H9 (cell line): ENCODE measurements around the gene MIB2. TPM values are rescaled to one million over a fixed set of nuclear protein-coding genes. Genes with fewer than 3 reads are reported as not detected.

Source experiments
- DNase-seq: peaks from one replicate; pipeline ENCODE4 v3.0.0-alpha.2; 2017
- H2AFZ ChIP-seq: one replicate; pipeline ENCODE4 v1.6.1; 2013; ENCODE audit warnings: mild to moderate bottlenecking, low read length, control low read depth, moderate library complexity
- H2AK5ac ChIP-seq: 2 replicates; pipeline ENCODE4 v1.6.1; 2013; ENCODE audit warnings: low read length, control low read depth, mixed read lengths; ENCODE audit not compliant: insufficient read length
- H2BK120ac ChIP-seq: one replicate; pipeline ENCODE4 v1.6.1; 2013; ENCODE audit warnings: low read depth, mild to moderate bottlenecking, low read length, control low read depth, inconsistent platforms; ENCODE audit not compliant: poor library complexity, severe bottlenecking
- H2BK12ac ChIP-seq: 2 replicates; pipeline ENCODE4 v1.6.1; 2013; ENCODE audit warnings: low read length, control low read depth, mixed read lengths, low read depth; ENCODE audit not compliant: insufficient read length
- H2BK15ac ChIP-seq: 2 replicates; pipeline ENCODE4 v1.6.1; 2013; ENCODE audit warnings: low read depth, low read length, control low read depth
- H2BK20ac ChIP-seq: one replicate; pipeline ENCODE4 v1.6.1; 2013; ENCODE audit warnings: low read depth, mild to moderate bottlenecking, low read length, control low read depth, inconsistent platforms; ENCODE audit not compliant: poor library complexity, severe bottlenecking
- H2BK5ac ChIP-seq: 2 replicates; pipeline ENCODE4 v1.6.1; 2013; ENCODE audit warnings: low read length, control low read depth, mixed read lengths; ENCODE audit not compliant: insufficient read length
- H3K14ac ChIP-seq: 2 replicates; pipeline ENCODE4 v1.6.1; 2013; ENCODE audit warnings: low read length, control low read depth; ENCODE audit not compliant: insufficient read depth
- H3K18ac ChIP-seq: 2 replicates; pipeline ENCODE4 v1.6.1; 2013; ENCODE audit warnings: low read depth, mild to moderate bottlenecking, mixed read lengths, low read length, control low read depth; ENCODE audit not compliant: insufficient read length
- H3K23ac ChIP-seq: 2 replicates; pipeline ENCODE4 v1.6.1; 2013; ENCODE audit warnings: low read length, control low read depth, mixed read lengths, low read depth; ENCODE audit not compliant: insufficient read length
- H3K23me2 ChIP-seq: 2 replicates; pipeline ENCODE4 v1.6.1; 2013; ENCODE audit warnings: low read depth, mild to moderate bottlenecking, mixed read lengths, low read length, control low read depth; ENCODE audit not compliant: insufficient read length, poor library complexity, severe bottlenecking
- H3K27ac ChIP-seq: 2 replicates; pipeline ENCODE4 v1.5.1; 2013; ENCODE audit warnings: low read length, control low read depth, mixed read lengths, low read depth; ENCODE audit not compliant: insufficient read length
- H3K27me3 ChIP-seq: 2 replicates; pipeline ENCODE4 v1.6.1; 2013; ENCODE audit warnings: low read length, control low read depth, inconsistent platforms; ENCODE audit not compliant: insufficient read depth
- H3K4ac ChIP-seq: 2 replicates; pipeline ENCODE4 v1.6.1; 2013; ENCODE audit warnings: low read depth, mild to moderate bottlenecking, control low read depth, inconsistent platforms, low read length, moderate library complexity
- H3K4me1 ChIP-seq: 2 replicates; pipeline ENCODE4 v1.6.1; 2013; ENCODE audit warnings: low read length, control low read depth, inconsistent platforms; ENCODE audit not compliant: insufficient read depth
- H3K4me2 ChIP-seq: 2 replicates; pipeline ENCODE4 v1.6.1; 2013; ENCODE audit warnings: low read length, control low read depth, mixed read lengths; ENCODE audit not compliant: insufficient read length, insufficient read depth
- H3K56ac ChIP-seq: 2 replicates; pipeline ENCODE4 v1.6.1; 2013; ENCODE audit warnings: low read depth, mild to moderate bottlenecking, mixed read lengths, low read length, control low read depth; ENCODE audit not compliant: insufficient read length
- H3K79me1 ChIP-seq: 2 replicates; pipeline ENCODE4 v1.6.1; 2013; ENCODE audit warnings: low read depth, mild to moderate bottlenecking, moderate library complexity, low read length, control low read depth, inconsistent platforms; ENCODE audit not compliant: insufficient read depth, poor library complexity, severe bottlenecking
- H3K79me2 ChIP-seq: 2 replicates; pipeline ENCODE4 v1.6.1; 2013; ENCODE audit warnings: low read length, control low read depth, inconsistent platforms; ENCODE audit not compliant: insufficient read depth
- H3K9ac ChIP-seq: 2 replicates; pipeline ENCODE4 v1.6.1; 2013; ENCODE audit warnings: low read length, control low read depth, mixed read lengths; ENCODE audit not compliant: insufficient read length; ENCODE audit errors: extremely low read depth
- H3K9me3 ChIP-seq: one replicate; pipeline ENCODE4 v1.6.1; 2013; ENCODE audit warnings: low read depth, low read length, inconsistent platforms; ENCODE audit not compliant: control insufficient read depth
- H3T11ph ChIP-seq: one replicate; pipeline ENCODE4 v1.6.1; 2013; ENCODE audit warnings: mild to moderate bottlenecking, low read length, control low read depth, inconsistent platforms
- H4K20me1 ChIP-seq: one replicate; pipeline ENCODE4 v1.6.1; 2013; ENCODE audit not compliant: control insufficient read depth, insufficient read length, insufficient read depth
- H4K5ac ChIP-seq: 2 replicates; pipeline ENCODE4 v1.6.1; 2013; ENCODE audit warnings: low read depth, mild to moderate bottlenecking, mixed read lengths, low read length, control low read depth; ENCODE audit not compliant: insufficient read length
- H4K8ac ChIP-seq: replicated peaks from 2 replicates; pipeline ENCODE4 v1.6.1; 2013; ENCODE audit warnings: low read length, control low read depth, mixed read lengths, low read depth; ENCODE audit not compliant: insufficient read length
- H4K91ac ChIP-seq: 2 replicates; pipeline ENCODE4 v1.6.1; 2013; ENCODE audit warnings: low read depth, mild to moderate bottlenecking, moderate library complexity, mixed read lengths, low read length, control low read depth; ENCODE audit not compliant: insufficient read length
- H3K27ac Mint-ChIP-seq, 3 experiments: 2 replicates in 2 of 3; 3 replicates in 1 of 3; pipeline ENCODE4 v1.8.0; 2020 to 2021; ENCODE audit warnings: mixed read lengths in 3 of 3, mild to moderate bottlenecking in 1 of 3, moderate library complexity in 1 of 3
- H3K27me3 Mint-ChIP-seq: 2 replicates; pipeline ENCODE4 v1.8.0; 2021; ENCODE audit warnings: low read depth, mild to moderate bottlenecking, moderate library complexity, mixed read lengths
- H3K36me3 Mint-ChIP-seq, 3 experiments: 2 replicates in 2 of 3; 3 replicates in 1 of 3; pipeline ENCODE4 v1.8.0; 2020 to 2021; ENCODE audit warnings: low read depth in 3 of 3, mixed read lengths in 3 of 3; ENCODE audit not compliant: insufficient read depth in 1 of 3
- H3K4me1 Mint-ChIP-seq, 2 experiments: 2 replicates each; pipeline ENCODE4 v1.8.0; 2020; ENCODE audit warnings: mixed read lengths in 2 of 2
- H3K4me3 Mint-ChIP-seq, 2 experiments: 2 replicates in 1 of 2; 3 replicates in 1 of 2; pipeline ENCODE4 v1.8.0; 2020 to 2021; ENCODE audit warnings: mild to moderate bottlenecking in 2 of 2, mixed read lengths in 2 of 2, moderate library complexity in 1 of 2
- H3K9me3 Mint-ChIP-seq, 2 experiments: 2 replicates in 1 of 2; 3 replicates in 1 of 2; pipeline ENCODE4 v1.8.0; 2020; ENCODE audit warnings: mild to moderate bottlenecking in 2 of 2, mixed read lengths in 2 of 2, moderate library complexity in 1 of 2
- CTCF ChIP-seq: fragments of 200-600 bp; sonication (generic); conservative IDR thresholded peaks from 3 replicates; pipeline ENCODE4 v1.8.0; 2021; ENCODE audit warnings: antibody characterized with exemption, mild to moderate bottlenecking
- WGBS: extraction: QIAGEN DNeasy Blood & Tissue Kit; methylation state at CpG from one replicate; pipeline ENCODE4 v1.1.7; 2013; ENCODE audit warnings: missing lambda C conversion rate, low lambda C conversion rate, mixed read lengths; ENCODE audit not compliant: insufficient read length; ENCODE audit errors: extremely low coverage; 5-methylcytosine and 5-hydroxymethylcytosine counted together
- total RNA-seq: library from RNA; stranded (reverse); gene quantifications from 2 replicates; pipeline ENCODE4 v1.2.1, GENCODE V29; 2021

The MIB2 gene
- total RNA-seq, 1 experiment from 2014 or later = 77.8 TPM

GRCh38 chr1:1620433-1621139 lies 5.3 kb downstream of the MIB2 start:
- peaks cover 2 to 3% of the 10 kb centered on the region in 2 experiments; a peak in 2 of 4 replicates for H3K4me1 Mint-ChIP-seq
- no CpG with 5 or more reads among the region's 16 CpGs for WGBS
- H4K8ac ChIP-seq = no peak overlapping the region
- no peak overlapping the region for H2BK12ac ChIP-seq
- H3K4ac ChIP-seq = no peak overlapping the region
- H3K4me3 Mint-ChIP-seq = no peak overlapping the region
- no peak overlapping the region for H3K4me2 ChIP-seq
- no peak for DNase-seq
- H3K27ac ChIP-seq = no peak overlapping the region
- TF ChIP-seq CTCF = no peak
- H3K36me3 Mint-ChIP-seq = peaks cover 2 to 8% (median 6%) of the 10 kb centered on the region in 3 experiments; a peak in 6 of 7 replicates
- no peak overlapping the region for H3T11ph ChIP-seq
- 0 out of 7 replicates have a peak overlapping the region, but pooled peaks of 1 of the 3 experiments have one; percentile 32 for H3K27ac Mint-ChIP-seq
- no peak overlapping the region for H2BK15ac ChIP-seq
- H3K18ac ChIP-seq = no peak overlapping the region
- no peak overlapping the region for H4K5ac ChIP-seq
- H3K79me1 ChIP-seq = no peaks in the 10 kb centered on the region
- H3K23ac ChIP-seq = no peak overlapping the region
- H3K4me1 ChIP-seq = no peaks in the 10 kb centered on the region
- H3K9ac ChIP-seq = no peak overlapping the region
- no peak overlapping the region for H3K14ac ChIP-seq
- H3K56ac ChIP-seq = no peak overlapping the region
- no peak overlapping the region for H2AFZ ChIP-seq
- H4K20me1 ChIP-seq = no peaks in the 10 kb centered on the region
- no peak overlapping the region for H2BK5ac ChIP-seq
- no peaks in the 10 kb centered on the region for H3K9me3 ChIP-seq
- no peaks in the 10 kb centered on the region for H3K79me2 ChIP-seq
- no peak overlapping the region for H2BK120ac ChIP-seq
- H3K27me3 Mint-ChIP-seq = no peaks in the 10 kb centered on the region; the same call in 1 of the 2 replicates
- no peak overlapping the region for H2BK20ac ChIP-seq
- no peaks in the 10 kb centered on the region for H3K9me3 Mint-ChIP-seq
- no peaks in the 10 kb centered on the region for H3K27me3 ChIP-seq
- H4K91ac ChIP-seq = no peak overlapping the region
- H3K23me2 ChIP-seq = peaks cover 7% of the 10 kb centered on the region
- no peak overlapping the region for H2AK5ac ChIP-seq
